PFSK-1 (cell line): ENCODE data around the gene DENND11.

Experiments
- POLR2AphosphoS5 ChIP-seq: IDR thresholded peaks from 2 replicates; pipeline ENCODE4 v1.6.1; 2012; ENCODE audit warnings: low read depth, mild to moderate bottlenecking, control low read depth, low read length, moderate library complexity
- SIN3A ChIP-seq: IDR thresholded peaks from 2 replicates; pipeline ENCODE4 v1.6.1; 2012; ENCODE audit warnings: mild to moderate bottlenecking, low read length, moderate library complexity, borderline replicate concordance; ENCODE audit not compliant: insufficient read depth
- TAF1 ChIP-seq: IDR thresholded peaks from 2 replicates; pipeline ENCODE4 v1.6.1; 2012; ENCODE audit warnings: low read length, control low read depth, borderline replicate concordance; ENCODE audit not compliant: insufficient read depth
- TF ChIP-seq, protein P1 (sequence below), 2 experiments: IDR thresholded peaks; 2 replicates each; pipeline versions ENCODE4 v1.6.1 to v1.8.0; 2011 to 2012; ENCODE audit warnings: low read depth in 2 of 2, low read length in 2 of 2, control low read depth in 1 of 2, inconsistent platforms in 1 of 2, mild to moderate bottlenecking in 1 of 2, moderate library complexity in 1 of 2; ENCODE audit not compliant: insufficient read depth in 1 of 2

GRCh38 chr7:141710301-141710700 is 8.3 kb upstream of the DENND11 start:
- no peak for TF ChIP-seq POLR2AphosphoS5
- TF ChIP-seq SIN3A: no peak
- TF ChIP-seq, protein P1, sequence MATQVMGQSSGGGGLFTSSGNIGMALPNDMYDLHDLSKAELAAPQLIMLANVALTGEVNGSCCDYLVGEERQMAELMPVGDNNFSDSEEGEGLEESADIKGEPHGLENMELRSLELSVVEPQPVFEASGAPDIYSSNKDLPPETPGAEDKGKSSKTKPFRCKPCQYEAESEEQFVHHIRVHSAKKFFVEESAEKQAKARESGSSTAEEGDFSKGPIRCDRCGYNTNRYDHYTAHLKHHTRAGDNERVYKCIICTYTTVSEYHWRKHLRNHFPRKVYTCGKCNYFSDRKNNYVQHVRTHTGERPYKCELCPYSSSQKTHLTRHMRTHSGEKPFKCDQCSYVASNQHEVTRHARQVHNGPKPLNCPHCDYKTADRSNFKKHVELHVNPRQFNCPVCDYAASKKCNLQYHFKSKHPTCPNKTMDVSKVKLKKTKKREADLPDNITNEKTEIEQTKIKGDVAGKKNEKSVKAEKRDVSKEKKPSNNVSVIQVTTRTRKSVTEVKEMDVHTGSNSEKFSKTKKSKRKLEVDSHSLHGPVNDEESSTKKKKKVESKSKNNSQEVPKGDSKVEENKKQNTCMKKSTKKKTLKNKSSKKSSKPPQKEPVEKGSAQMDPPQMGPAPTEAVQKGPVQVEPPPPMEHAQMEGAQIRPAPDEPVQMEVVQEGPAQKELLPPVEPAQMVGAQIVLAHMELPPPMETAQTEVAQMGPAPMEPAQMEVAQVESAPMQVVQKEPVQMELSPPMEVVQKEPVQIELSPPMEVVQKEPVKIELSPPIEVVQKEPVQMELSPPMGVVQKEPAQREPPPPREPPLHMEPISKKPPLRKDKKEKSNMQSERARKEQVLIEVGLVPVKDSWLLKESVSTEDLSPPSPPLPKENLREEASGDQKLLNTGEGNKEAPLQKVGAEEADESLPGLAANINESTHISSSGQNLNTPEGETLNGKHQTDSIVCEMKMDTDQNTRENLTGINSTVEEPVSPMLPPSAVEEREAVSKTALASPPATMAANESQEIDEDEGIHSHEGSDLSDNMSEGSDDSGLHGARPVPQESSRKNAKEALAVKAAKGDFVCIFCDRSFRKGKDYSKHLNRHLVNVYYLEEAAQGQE (IDR thresholded peaks at IDR 0.05; ENCODE audit: insufficient read depth in 1 of 2, low read depth in 2 of 2, low read length in 2 of 2): no peak
- TF ChIP-seq TAF1: no peak
